Activated CD4-positive, alpha-beta T cell treated with anti-CD3 and anti-CD28 coated beads, Interleukin-2, amount 50 U/mL, for 16 hours (primary cell): ENCODE measurements around the gene RTCA.
A peak's percentile ranks its signal among the peaks of the same experiment; 100 is the strongest.
"Not testable (repeated sequence)": the region's sequence is repeated elsewhere in the genome, so short reads cannot be mapped to it uniquely, and the experiment has no call there.

Experiments
- DNase-seq: peaks from one replicate; pipeline ENCODE4 v3.0.0-alpha.2; 2020

RTCA gene

DNA sequence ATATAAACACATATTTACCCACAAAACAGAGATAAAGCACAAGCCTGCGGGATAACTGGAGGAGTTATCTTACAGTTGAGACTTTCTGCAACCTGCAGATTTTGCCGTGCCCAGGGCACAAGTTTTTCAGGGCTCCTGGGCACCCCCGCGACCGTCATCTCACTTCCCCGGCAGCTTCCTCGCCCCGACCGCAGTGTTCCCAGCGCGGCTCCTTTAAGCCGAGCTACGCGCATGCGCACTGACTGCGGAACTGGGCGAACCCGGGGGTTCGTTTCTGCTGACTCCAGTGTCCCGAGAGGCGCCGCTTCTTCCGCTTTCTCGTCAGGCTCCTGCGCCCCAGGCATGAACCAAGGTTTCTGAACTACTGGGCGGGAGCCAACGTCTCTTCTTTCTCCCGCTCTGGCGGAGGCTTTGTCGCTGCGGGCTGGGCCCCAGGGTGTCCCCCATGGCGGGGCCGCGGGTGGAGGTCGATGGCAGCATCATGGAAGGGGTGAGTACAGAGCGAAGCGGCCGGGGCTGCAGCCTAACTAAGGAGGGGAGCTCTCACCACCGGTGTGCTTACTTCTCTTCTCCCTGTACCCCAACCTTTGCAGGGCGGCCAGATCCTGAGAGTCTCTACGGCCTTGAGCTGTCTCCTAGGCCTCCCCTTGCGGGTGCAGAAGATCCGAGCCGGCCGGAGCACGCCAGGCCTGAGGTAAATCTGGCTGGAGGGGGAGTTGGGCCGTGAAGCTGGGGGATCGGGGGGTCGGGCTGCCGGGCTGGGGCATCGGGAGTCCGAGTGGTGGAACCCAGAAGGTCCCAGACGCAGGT, at the start of gene RTCA:
TSS of gene RTCA (plus strand) at position 286 of the 810 bp plus-strand sequence. CDS start at position 446, 160 bp downstream.
- peak; percentile 96 for DNase-seq

DNA sequence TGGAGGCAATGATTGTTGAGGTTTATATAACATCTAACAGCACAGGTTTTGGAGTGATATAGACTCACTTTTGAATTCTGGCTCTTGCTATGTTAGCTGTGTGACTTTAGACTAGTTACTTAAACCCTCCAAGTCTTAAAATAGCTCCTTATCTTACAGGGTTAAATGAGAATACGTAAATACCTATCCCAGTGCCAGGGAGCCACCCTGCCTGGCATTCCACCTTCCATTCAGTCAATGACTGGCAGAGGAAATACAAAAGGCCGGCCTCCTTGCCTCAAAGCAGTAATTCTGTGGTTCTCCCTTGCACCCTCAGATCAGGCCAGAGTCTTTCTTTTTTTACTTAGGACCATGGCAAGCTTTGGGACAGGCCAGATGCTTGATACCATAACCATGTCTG, 48.2 kb upstream of the RTCA start:
- DNase-seq: no peak

GRCh38 chr1:100219457-100219856, 46.6 kb upstream of the RTCA start:
- DNase-seq: no peak

DNA sequence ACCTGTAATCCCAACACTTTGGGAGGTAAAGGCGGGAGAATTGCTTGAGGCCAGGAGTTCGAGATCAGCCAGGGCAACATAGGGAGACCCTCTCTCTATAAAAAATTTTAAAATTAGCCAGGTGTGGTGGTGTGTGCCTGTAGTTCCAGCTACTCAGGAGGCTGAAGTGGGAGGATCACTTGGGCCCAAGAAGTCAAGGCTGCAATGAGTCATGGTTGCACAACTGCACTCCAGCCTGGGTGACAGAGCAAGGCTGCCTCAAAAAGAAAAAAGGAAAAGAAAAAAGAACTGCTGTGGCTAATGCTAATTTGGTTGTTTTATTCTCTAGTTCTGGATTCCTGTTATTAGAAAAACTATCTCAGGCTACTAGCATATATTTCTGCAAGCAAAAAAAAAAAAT, 46.1 kb upstream of the RTCA start:
- DNase-seq: peak; percentile 20

GRCh38 chr1:100222428-100222827, 43.6 kb upstream of the RTCA start:
- no peak for DNase-seq

DNA sequence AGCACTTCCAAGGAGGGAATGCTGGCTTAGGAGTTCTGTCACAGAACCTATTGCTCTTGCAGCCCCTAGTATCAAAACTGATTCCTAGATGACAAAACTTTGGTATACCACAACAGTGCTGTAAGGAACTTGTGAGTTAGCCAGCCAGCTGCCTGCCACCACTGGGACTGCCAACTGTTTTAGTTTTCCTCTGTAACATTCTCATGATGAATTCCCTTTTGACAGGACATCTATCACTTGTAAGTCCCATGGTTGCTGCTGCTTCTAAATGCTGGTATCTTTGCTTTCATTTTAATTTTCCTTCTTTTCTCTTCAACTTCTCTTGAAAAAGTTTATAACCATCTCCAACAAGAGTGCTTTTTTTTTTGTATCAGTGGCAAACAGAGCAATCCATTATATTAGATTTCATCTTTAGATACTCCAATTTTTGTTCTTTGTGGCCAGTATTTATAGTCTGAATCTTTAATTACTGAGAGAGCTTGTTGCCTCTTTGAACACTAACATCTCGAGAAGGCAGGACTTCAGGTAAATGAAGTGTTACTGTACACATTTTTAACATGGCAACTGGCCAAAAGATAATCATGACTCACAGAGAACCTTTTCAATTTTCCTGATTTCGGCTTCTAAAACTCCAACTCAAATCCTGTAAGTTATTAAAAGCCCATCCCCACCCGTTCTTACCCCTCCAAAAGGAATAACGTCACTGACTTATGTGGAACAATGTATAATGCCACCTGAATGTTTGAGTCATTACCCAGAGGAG, 36.2 kb upstream of the RTCA start:
- DNase-seq: no peak

DNA sequence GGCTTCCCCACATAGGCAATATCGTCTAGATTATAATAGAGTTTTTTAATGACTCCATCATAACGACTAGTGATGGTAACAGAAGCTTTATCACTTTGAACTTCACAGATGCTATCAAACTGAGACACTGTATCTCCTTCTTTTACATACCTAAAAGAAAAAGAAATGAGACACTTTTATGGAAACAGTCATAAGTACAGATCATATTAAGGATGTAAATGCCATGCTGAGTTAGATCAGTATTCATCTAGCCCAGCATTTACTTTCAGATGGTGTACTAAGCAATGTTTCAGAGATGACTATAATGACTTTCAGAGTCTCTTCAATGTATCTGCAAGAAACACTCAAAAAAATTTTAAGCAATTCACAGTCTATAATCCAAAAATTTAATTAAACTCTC, 35.3 kb upstream of the RTCA start:
- peak; percentile 73 for DNase-seq

DNA sequence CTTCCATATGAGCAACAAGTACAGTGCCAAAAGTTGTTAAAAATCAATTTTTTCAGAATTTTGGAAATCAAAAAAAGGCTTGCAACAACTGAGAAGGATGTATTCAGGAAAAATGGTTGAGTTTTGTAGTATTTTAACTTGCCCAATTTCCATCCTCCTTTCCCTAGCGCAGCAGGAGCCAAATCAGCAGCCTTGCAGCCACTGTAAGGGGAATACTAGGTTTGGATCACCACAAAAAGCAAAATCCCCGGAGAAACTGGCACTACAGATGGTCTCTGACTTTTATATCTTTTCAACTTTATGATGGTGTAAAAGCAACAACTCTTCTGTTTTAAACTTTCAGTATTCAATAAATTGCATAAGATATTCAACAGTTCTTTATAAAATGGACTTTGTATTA, 34.3 kb upstream of the RTCA start:
- DNase-seq: no peak

GRCh38 chr1:100232156-100232555, 33.9 kb upstream of the RTCA start:
- no peak for DNase-seq

- DNase-seq: not testable (repeated sequence)
Observed at GRCh38 chr1:100233566-100233965, 32.5 kb upstream of the RTCA start.

DNA sequence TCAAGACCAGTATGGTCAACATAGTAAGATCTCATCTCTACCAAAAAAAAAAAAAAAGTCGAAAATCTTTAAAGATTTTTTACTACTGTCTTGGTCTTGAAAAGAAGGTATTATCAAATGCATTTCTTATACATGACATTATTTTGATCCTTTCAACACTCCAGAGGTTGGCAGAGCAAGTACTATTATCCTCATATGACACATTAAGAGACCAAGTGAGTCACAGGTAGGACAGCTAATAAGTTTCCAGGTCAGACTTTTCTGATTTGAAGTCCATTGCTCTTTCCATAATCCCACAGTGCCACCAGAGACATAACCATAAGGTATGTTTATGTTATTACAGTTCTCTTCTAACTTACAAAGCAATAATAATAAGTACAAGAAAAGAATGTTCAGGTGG, 31.6 kb upstream of the RTCA start:
- peak; percentile 18 for DNase-seq

GRCh38 chr1:100237091-100237490, 28.9 kb upstream of the RTCA start:
- DNase-seq: no peak

DNA sequence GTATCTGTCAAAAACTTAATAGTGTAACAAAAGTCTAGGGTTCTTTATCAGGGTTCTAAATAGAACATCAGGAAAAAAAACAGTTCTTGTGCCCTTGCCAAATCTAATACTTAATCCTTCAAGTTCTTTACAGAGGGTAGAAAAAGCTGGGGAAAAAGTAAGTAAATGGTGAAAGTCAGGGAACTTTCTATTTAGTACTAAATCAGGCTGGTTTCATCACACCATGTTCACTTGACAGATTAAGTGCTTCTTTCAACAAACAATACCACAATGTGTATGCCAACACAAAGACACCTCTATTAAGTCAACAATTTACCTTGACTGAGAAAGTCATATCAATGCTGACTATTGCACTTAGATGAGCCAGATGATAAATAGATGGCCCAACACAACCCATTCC, 26.1 kb upstream of the RTCA start:
- DNase-seq: no peak

DNA sequence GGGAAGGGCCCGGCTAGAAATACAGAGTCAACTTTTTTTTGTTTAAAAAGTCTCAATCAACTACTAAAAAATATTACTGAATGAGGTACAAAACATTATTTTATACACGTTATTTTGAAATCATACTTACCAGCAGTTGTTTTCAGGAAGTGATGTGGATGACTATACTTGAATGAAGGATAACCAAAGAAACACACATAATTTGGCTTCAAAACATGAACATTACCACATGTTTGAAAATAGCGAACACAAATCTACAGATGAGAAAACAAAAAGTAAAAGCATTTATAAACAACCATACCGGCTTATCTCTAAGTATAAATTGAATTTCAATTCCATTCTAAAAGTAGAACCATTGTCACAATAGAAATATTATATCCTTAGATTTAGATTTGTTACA, 25.4 kb upstream of the RTCA start:
- no peak for DNase-seq

DNA sequence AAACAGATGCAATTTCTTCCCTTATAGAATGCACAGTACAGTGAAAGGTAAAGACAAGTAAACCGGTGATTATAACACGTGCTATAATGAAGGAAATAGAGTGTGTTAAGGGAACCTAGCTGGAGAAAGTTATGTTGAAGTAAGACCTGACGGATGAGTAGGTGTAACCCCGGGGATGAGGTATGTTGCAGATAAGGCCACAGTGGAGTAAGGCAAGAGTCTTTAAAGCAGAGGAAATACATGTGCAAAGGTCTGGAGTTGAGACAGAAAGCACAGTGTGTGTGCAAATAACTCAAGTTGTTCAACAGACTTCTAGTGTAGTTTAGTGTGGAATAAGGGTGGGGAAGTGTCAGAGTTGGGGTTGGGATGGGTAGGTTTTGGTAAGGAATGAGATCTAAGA, 19.3 kb upstream of the RTCA start:
- no peak for DNase-seq

GRCh38 chr1:100249155-100249536, 16.9 kb upstream of the RTCA start:
- DNase-seq: no peak

GRCh38 chr1:100249537-100250257, 16.3 kb upstream of the RTCA start, which contains the start of gene DBT:
TSS of gene DBT (minus strand) at chr1:100249834. CDS start at chr1:100249820, 14 bp downstream.
- peak; percentile 97 for DNase-seq

GRCh38 chr1:100250264-100250663, 15.8 kb upstream of the RTCA start:
- no peak for DNase-seq

GRCh38 chr1:100250807-100251206, 15.2 kb upstream of the RTCA start:
- no peak for DNase-seq

DNA sequence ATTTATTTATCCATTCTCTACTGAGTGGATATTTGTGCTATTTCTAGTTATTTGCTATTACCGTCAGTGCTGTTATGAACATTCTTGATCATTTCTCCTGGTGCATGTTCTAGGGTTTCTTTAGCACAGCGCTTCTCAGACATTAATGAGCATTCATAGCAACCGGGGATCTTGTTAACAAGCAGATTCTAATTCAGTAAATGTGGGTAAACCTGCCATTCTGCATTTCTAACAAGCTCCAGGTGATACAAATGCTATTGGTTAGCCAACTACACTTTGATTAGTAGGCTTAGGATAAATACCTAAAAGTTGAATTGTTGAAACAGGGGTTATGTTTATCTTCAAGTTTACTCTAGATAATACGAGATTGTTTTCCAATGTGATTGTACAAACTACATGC, 13.1 kb upstream of the RTCA start:
- DNase-seq: no peak

DNA sequence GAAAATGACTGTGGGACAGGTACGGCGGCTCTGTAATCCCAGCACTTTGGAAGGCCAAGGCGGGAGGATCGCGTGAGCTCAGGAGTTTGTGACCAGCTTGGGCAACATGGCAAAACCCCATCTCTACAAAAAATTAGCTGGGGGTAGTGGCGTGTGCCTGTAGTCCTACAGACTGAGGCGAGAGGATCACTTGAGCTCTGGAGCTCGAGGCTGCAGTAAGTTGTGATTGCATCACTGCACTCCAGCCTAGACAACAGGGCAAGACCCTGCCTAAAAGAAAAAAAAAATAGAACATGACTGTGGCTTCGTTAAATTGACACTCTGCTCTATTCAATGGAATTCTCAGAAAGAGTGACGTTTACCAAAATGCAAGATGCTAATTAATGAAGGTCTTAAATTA, 12.5 kb upstream of the RTCA start:
- no peak for DNase-seq

- DNase-seq: not testable (repeated sequence)
Observed at GRCh38 chr1:100256273-100256672, 9.7 kb upstream of the RTCA start.

- not testable (repeated sequence) for DNase-seq
Observed at GRCh38 chr1:100258427-100258826, 7.6 kb upstream of the RTCA start.

DNA sequence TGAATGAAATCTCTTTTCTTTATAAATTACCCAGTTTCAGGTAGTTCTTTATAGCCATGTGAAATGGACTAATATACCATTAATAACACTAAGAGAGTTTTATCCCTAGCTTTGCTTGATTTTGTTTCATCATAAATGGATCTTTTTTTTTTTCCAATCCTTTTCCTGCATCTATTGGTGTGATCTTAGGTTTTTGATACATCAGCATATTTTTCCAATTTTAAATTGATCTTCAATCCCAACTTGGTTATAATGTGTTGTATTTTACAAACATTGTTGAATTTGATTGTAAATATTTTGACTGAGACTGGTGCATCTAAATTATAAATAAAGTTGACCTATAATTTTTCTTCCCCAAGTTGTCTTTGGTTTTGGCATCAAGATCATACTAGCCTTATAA, 4.3 kb upstream of the RTCA start:
- no peak for DNase-seq
